Prostate gland (tissue), 2 donors: Measurements from ENCODE around the gene PLXNB2. TPM values are rescaled to one million over a fixed set of nuclear protein-coding genes. Genes with fewer than 3 reads are reported as not detected.
A peak's percentile ranks its signal among the peaks of the same experiment; 100 is the strongest.

Experiments used
- DNase-seq: peaks from one replicate; pipeline ENCODE4 v3.0.0-alpha.2; 2019; ENCODE audit warnings: low spot score
- H3K27ac ChIP-seq, 2 donors: fragments of 200-600 bp; sonication (generic); 2 replicates each; pipeline ENCODE4 v1.5.1; 2017 to 2019
- H3K27me3 ChIP-seq: fragments of 200-600 bp; sonication (generic); replicated peaks from 2 replicates; pipeline ENCODE4 v1.5.1; 2019; ENCODE audit not compliant: insufficient read depth
- H3K36me3 ChIP-seq, 2 donors: fragments of 200-600 bp; sonication (generic); 1 replicate in 1 of 2; 2 replicates in 1 of 2; pipeline versions ENCODE4 v1.5.1 to v1.8.1; 2017 to 2019
- H3K4me1 ChIP-seq: fragments of 200-600 bp; sonication (generic); replicated peaks from 2 replicates; pipeline ENCODE4 v1.5.1; 2019
- H3K4me3 ChIP-seq, 2 donors: fragments of 200-600 bp; sonication (generic); 2 replicates each; pipeline ENCODE4 v1.5.1; 2017 to 2019
- H3K9me3 ChIP-seq: fragments of 200-600 bp; sonication (generic); 2 replicates; pipeline ENCODE4 v1.5.1; 2017
- CTCF ChIP-seq, 4 experiments: fragments of 200-600 bp in 2 of 4; fragments of 450-650 bp in 2 of 4; sonication (generic) in 2 of 4; IDR thresholded peaks; 1 replicate in 3 of 4; 2 replicates in 1 of 4; pipeline ENCODE4 v1.5.1; 2016 to 2019; ENCODE audit warnings: antibody characterized with exemption in 4 of 4, mild to moderate bottlenecking in 2 of 4, moderate library complexity in 2 of 4
- POLR2A ChIP-seq: fragments of 450-650 bp; IDR thresholded peaks from one replicate; pipeline ENCODE4 v1.6.1; 2016; ENCODE audit warnings: antibody characterized with exemption, mild to moderate bottlenecking
- POLR2AphosphoS5 ChIP-seq: sonication (generic); formaldehyde crosslinking; IDR thresholded peaks from one replicate; pipeline ENCODE4 v1.6.1; 2017; ENCODE audit warnings: antibody characterized with exemption
- WGBS: methylation state at CpG from one replicate; pipeline ENCODE4 v1.1.5; 2018; 5-methylcytosine and 5-hydroxymethylcytosine counted together
- intact Hi-C: fragments of 100-400 bp; cut with DNase I; formaldehyde crosslinking; loops from one replicate; pipeline ENCODE4 v1.14.2; 2022
- total RNA-seq, 2 donors: library from RNA; depleted of rRNA; stranded (reverse); fragments of >200 nt; gene quantifications; one replicate each; pipeline ENCODE4 v1.1.0, GENCODE V29; 2016

The PLXNB2 gene
- total RNA-seq, 2 donors from 2014 or later = 259 to 309 TPM

GRCh38 chr22:50347157-50347556 is 39.7 kb upstream of the PLXNB2 start:
- H3K4me1 ChIP-seq = no peaks in the 10 kb centered on the region
- WGBS = 72% methylated on average over 8 of the region's 8 CpGs
- no peak overlapping the region for H3K4me3 ChIP-seq
- no peaks in the 10 kb centered on the region for H3K36me3 ChIP-seq
- no peaks in the 10 kb centered on the region for H3K27me3 ChIP-seq
- no peak for DNase-seq
- TF ChIP-seq CTCF (IDR thresholded peaks at IDR 0.05) = no peak
- no peak for TF ChIP-seq POLR2A
- no peak for TF ChIP-seq POLR2AphosphoS5
- intact Hi-C loops = no loop called here
- H3K27ac ChIP-seq = no peak overlapping the region
- H3K9me3 ChIP-seq = no peaks in the 10 kb centered on the region

GRCh38 chr22:50346470-50346869 is 39.0 kb upstream of the PLXNB2 start:
- H3K27me3 ChIP-seq = no peaks in the 10 kb centered on the region
- H3K36me3 ChIP-seq = no peaks in the 10 kb centered on the region
- no peaks in the 10 kb centered on the region for H3K9me3 ChIP-seq
- intact Hi-C loops = no loop called here
- TF ChIP-seq CTCF (IDR thresholded peaks at IDR 0.05) (no peak), POLR2AphosphoS5 (no peak), POLR2A (no peak)
- DNase-seq = no peak
- H3K27ac ChIP-seq = no peak overlapping the region
- no peaks in the 10 kb centered on the region for H3K4me1 ChIP-seq
- WGBS = 69% methylated on average over 8 of the region's 8 CpGs
- no peak overlapping the region for H3K4me3 ChIP-seq

- H3K9me3 ChIP-seq = no peaks in the 10 kb centered on the region
- peak overlapping the region; percentile 92 to 99 for H3K4me3 ChIP-seq
- H3K27me3 ChIP-seq = no peaks in the 10 kb centered on the region
- intact Hi-C loops = loop anchor here (2.0 kb wide), 1 partner anchor 91 kb away; no protein-coding TSS in a partner anchor
- no peaks in the 10 kb centered on the region for H3K4me1 ChIP-seq
- H3K27ac ChIP-seq = peak overlapping the region; percentile 76 to 82
- DNase-seq = no peak
- no peaks in the 10 kb centered on the region for H3K36me3 ChIP-seq
- no peak for TF ChIP-seq POLR2AphosphoS5
- no peak for TF ChIP-seq CTCF (IDR thresholded peaks at IDR 0.05)
- TF ChIP-seq POLR2A = no peak
- 0% methylated on average over 6 of the region's 9 CpGs for WGBS
These were observed 36.1 kb upstream of the PLXNB2 start for GRCh38 chr22:50343541-50343935.

- TF ChIP-seq POLR2AphosphoS5 (no peak), CTCF (IDR thresholded peaks at IDR 0.05) (no peak), POLR2A (peak; percentile 47)
- DNase-seq = peak; percentile 76
- Histone ChIP-seq H3K27ac (peak within 1 kb of the TSS; percentile 76 to 82), H3K27me3 (no peaks in the 10 kb centered on the region), H3K9me3 (no peaks in the 10 kb centered on the region), H3K4me3 (peak within 1 kb of the TSS; percentile 92 to 99), H3K4me1 (no peaks in the 10 kb centered on the region), H3K36me3 (no peaks in the 10 kb centered on the region)
- 1% methylated on average over 35 of the region's 87 CpGs for WGBS
- intact Hi-C loops = loop anchor here (2.0 kb wide), 1 partner anchor 90 kb away; no protein-coding TSS in a partner anchor
These were observed 35.5 kb upstream of the PLXNB2 start, which contains the start of gene PPP6R2 for GRCh38 chr22:50342651-50343540. PPP6R2 (plus strand) TSS chr22:50343327; CDS start chr22:50393909, 50,582 bp downstream.
